ENCODE data around the gene MED13L.
"Not testable (repeated sequence)": the region's sequence is repeated elsewhere in the genome, so short reads cannot be mapped to it uniquely, and the experiment has no call there.

MED13L gene

DNA sequence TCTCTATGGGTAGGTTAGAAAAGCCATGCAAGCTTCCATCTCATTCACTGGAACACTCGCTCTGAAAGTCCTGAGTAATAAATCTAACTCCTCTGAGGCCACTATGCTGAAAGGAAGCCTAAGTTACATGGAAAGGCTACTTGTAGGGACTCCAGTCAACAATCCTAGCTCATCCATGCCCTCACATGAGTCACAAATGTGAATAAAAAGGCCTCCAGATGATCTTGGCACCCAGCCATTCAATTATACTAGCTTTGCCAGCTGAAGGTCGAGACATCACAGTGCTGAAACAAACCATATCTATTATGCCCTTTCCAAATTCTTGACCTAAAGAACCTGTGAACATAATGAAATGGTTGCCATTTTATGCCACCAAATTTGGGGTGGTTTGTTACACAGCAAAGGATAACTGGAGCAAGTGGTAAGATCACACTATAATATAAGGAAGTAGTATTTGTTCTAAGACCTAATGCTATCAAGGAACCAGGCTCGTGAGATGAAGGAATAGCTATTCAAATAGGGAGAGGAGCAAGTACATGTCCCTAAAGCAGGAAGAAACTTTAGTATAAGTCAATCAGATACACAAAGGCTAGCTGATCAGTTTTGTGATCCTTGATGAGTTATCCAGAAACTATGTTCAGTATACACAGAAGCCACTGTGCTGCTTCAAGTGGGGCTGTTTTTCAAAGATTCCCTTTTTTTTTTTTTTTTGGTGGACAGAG, 142.1 kb downstream of the MED13L start:
- peaks cover 54% of the 10 kb centered on the region for H3K4me1 Mint-ChIP-seq (ENCODE audit: low read depth)
- no peaks in the 10 kb centered on the region for H3K9me3 Mint-ChIP-seq
- no peaks in the 10 kb centered on the region for H3K27me3 Mint-ChIP-seq (ENCODE audit: low read depth)
- H3K4me3 Mint-ChIP-seq, result peak overlapping the region; percentile 15
- peaks cover 1% of the 10 kb centered on the region for H3K36me3 Mint-ChIP-seq (ENCODE audit: low read depth)
- peak overlapping the region; percentile 90 for H3K27ac Mint-ChIP-seq

DNA sequence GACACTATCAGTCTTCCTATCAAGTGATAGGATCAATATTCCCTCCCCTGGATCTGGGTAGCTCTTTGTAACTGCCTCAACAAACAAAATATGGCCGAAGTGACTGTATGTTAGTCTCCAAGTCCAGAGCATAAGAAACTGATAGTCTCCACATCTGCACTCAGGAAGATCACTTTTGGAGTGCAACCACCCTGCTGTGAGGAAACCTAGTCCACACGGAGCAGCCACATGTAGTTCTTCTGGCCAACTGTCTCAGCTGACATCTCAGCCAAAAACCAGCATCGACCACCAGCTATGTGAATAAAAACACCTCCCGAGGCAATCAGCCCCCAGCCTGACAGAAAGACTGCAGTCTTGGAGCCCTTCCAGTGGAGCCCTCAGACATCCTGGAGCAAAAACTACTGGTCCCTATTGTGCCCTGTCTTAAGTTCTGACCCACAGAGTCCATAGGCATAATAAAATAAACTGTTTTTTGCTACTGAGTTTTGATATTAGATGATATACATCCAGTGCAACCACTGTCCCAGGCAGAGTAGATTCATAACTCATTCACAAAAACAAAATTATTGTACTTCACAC, 143.8 kb downstream of the MED13L start:
- Mint-ChIP-seq H3K4me1 (ENCODE audit: low read depth) (peaks cover 51% of the 10 kb centered on the region), H3K36me3 (ENCODE audit: low read depth) (peaks cover 1% of the 10 kb centered on the region), H3K9me3 (no peaks in the 10 kb centered on the region), H3K27me3 (ENCODE audit: low read depth) (no peaks in the 10 kb centered on the region), H3K27ac (peak overlapping the region; percentile 10), H3K4me3 (no peak overlapping the region)

DNA sequence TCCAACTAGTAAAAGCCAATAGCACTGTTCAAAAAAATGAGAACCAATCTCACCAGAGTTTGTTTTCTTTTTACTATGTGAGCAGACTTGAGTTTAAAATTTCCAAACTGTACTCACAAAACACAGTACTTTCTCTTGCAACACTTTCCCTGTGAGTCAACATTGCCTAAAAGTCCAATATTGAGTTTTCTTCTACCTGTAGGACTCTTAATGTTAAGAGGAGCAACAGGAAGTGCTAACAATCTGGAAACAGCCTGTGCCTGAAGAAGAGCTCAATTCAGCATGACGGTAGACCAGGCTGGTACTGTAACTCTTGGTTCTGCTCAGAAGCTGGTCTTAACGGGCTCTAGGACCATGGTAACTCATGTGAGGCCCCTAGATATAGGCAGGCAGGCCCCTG, 144.3 kb downstream of the MED13L start:
- Mint-ChIP-seq H3K4me3 (no peak overlapping the region), H3K36me3 (ENCODE audit: low read depth) (peaks cover 1% of the 10 kb centered on the region), H3K27ac (peak overlapping the region; percentile 10), H3K27me3 (ENCODE audit: low read depth) (no peaks in the 10 kb centered on the region), H3K4me1 (ENCODE audit: low read depth) (peaks cover 47% of the 10 kb centered on the region), H3K9me3 (no peaks in the 10 kb centered on the region)

- H3K4me3 Mint-ChIP-seq, H3K27ac Mint-ChIP-seq: not testable (repeated sequence)
These were observed 145.5 kb downstream of the MED13L start for GRCh38 chr12:116131987-116132386.

DNA sequence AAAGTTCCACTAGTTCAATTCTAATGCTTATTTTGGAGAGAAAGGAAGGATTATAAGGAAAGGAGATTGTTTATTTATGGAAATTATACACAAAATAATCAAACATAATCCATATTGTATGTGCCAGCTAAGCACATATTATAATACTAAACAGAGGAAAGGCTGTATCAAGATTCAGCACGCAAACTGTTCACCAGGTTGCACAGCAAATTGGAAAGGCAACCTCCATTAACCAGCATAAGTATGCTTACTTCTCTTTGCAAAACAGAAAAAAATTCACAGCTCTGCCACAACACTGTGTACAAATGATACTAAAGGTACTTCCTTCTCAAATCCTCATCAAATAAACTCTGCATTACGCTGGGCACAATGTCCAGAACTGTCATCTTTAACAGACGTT, 146.3 kb downstream of the MED13L start:
- Mint-ChIP-seq H3K9me3 (no peaks in the 10 kb centered on the region), H3K27ac (no peak overlapping the region), H3K4me3 (no peak overlapping the region), H3K4me1 (ENCODE audit: low read depth) (peaks cover 43% of the 10 kb centered on the region), H3K36me3 (ENCODE audit: low read depth) (peaks cover 3% of the 10 kb centered on the region), H3K27me3 (ENCODE audit: low read depth) (no peaks in the 10 kb centered on the region)

More at GRCh38 chr12:116131987-116132386, 145.5 kb downstream of the MED13L start:
- not testable (repeated sequence) for H3K9me3 Mint-ChIP-seq; H3K27me3 Mint-ChIP-seq (ENCODE audit: low read depth); H3K36me3 Mint-ChIP-seq (ENCODE audit: low read depth)
- peaks cover 46% of the 10 kb centered on the region for H3K4me1 Mint-ChIP-seq (ENCODE audit: low read depth)

- peaks cover 39% of the 10 kb centered on the region for H3K4me1 Mint-ChIP-seq (ENCODE audit: low read depth)
- peaks cover 3% of the 10 kb centered on the region for H3K36me3 Mint-ChIP-seq (ENCODE audit: low read depth)
- H3K9me3 Mint-ChIP-seq, result no peaks in the 10 kb centered on the region
- H3K27ac Mint-ChIP-seq, result no peak overlapping the region
- no peaks in the 10 kb centered on the region for H3K27me3 Mint-ChIP-seq (ENCODE audit: low read depth)
- no peak overlapping the region for H3K4me3 Mint-ChIP-seq
These were observed 147.1 kb downstream of the MED13L start for GRCh38 chr12:116130431-116130830.

GRCh38 chr12:116128779-116129178, 148.7 kb downstream of the MED13L start:
- Mint-ChIP-seq H3K4me1 (ENCODE audit: low read depth) (peaks cover 38% of the 10 kb centered on the region), H3K36me3 (ENCODE audit: low read depth) (peaks cover 3% of the 10 kb centered on the region), H3K27me3 (ENCODE audit: low read depth) (no peaks in the 10 kb centered on the region), H3K4me3 (no peak overlapping the region), H3K9me3 (no peaks in the 10 kb centered on the region), H3K27ac (no peak overlapping the region)

DNA sequence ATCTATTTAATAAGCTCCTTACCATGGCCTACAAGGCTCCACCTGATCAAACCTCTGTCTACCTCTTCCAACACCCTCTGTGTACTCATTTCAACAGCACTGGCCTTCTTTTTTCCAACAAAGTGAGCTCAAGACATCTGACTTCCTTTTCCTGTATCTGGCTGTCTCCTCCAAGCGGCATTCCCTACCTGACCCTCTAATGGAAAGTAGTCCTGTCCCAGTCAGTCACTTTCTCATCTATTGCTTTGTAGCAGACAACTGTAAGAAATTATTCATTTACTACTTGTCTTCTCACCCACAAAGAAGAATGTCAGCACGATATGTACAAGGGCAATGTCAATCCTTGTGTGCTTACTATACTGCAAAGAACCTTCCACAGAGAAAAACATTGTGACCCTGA, 149.6 kb downstream of the MED13L start:
- H3K9me3 Mint-ChIP-seq, result no peaks in the 10 kb centered on the region

GRCh38 chr12:116126610-116127009, 150.9 kb downstream of the MED13L start:
- peaks cover 44% of the 10 kb centered on the region for H3K4me1 Mint-ChIP-seq (ENCODE audit: low read depth)
- peaks cover 4% of the 10 kb centered on the region for H3K36me3 Mint-ChIP-seq (ENCODE audit: low read depth)
- H3K27me3 Mint-ChIP-seq (ENCODE audit: low read depth), result no peaks in the 10 kb centered on the region
- no peak overlapping the region for H3K27ac Mint-ChIP-seq
- H3K9me3 Mint-ChIP-seq, result no peaks in the 10 kb centered on the region
- H3K4me3 Mint-ChIP-seq, result no peak overlapping the region

More for the DNA sequence above, 149.6 kb downstream of the MED13L start:
- Mint-ChIP-seq H3K27ac (no peak overlapping the region), H3K4me1 (ENCODE audit: low read depth) (peaks cover 36% of the 10 kb centered on the region), H3K36me3 (ENCODE audit: low read depth) (peaks cover 4% of the 10 kb centered on the region), H3K27me3 (ENCODE audit: low read depth) (no peaks in the 10 kb centered on the region), H3K4me3 (no peak overlapping the region)

DNA sequence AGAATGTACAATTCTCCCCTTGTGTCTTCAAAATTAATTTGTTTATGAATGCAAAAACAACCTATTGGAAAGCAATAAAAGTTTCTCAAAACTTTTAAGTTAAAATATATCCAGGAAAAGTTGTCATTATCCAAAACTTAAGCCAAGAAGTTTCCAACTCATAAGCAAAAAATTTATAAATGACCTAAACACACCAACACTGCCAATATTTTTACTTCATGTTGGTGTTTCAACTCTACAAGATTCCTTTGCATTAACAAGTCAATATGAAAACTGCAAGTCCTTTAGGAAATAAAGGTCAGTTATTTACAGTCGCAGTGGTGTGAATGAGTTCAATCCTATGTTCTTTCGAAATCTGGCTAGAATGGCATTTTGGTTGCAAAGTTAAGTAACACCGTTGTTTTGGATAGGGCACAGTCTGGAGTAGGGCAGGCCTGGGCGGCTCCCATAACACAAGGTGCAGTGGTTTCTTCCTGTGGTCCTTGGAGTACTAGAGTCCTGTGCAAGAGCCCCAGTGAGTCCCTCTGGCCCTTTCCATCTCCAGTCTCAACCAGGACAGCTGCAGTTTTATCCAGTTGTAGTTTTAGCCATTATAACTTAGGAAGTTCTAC, 151.4 kb downstream of the MED13L start:
- H3K27me3 Mint-ChIP-seq (ENCODE audit: low read depth), result no peaks in the 10 kb centered on the region
- H3K4me3 Mint-ChIP-seq, result no peak overlapping the region
- H3K4me1 Mint-ChIP-seq (ENCODE audit: low read depth), result peaks cover 50% of the 10 kb centered on the region
- H3K9me3 Mint-ChIP-seq, result no peaks in the 10 kb centered on the region
- no peak overlapping the region for H3K27ac Mint-ChIP-seq
- peaks cover 4% of the 10 kb centered on the region for H3K36me3 Mint-ChIP-seq (ENCODE audit: low read depth)

DNA sequence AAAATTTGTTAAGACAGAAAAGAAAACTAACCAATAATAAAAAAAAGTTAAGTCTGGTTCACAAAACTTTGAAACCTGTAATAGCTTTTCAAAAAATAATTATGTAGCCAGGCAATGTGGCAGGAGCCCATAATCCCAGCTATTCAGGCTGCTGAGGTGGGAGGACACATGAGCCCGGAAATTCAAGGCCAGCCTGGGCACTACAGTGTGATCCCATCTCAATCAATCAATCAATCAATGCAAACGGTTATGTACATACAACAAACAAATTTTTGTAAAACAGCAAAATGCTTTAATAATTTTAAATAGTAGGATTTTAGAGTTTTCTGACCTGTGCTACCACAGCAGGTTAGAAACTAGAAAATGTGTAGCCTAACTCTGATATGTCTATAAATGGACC, 152.4 kb downstream of the MED13L start:
- H3K27ac Mint-ChIP-seq, result no peak overlapping the region
- H3K4me1 Mint-ChIP-seq (ENCODE audit: low read depth), result peaks cover 47% of the 10 kb centered on the region
- H3K9me3 Mint-ChIP-seq, result no peaks in the 10 kb centered on the region
- peaks cover 3% of the 10 kb centered on the region for H3K36me3 Mint-ChIP-seq (ENCODE audit: low read depth)
- no peak overlapping the region for H3K4me3 Mint-ChIP-seq
- no peaks in the 10 kb centered on the region for H3K27me3 Mint-ChIP-seq (ENCODE audit: low read depth)

- Mint-ChIP-seq H3K4me1 (ENCODE audit: low read depth) (peaks cover 46% of the 10 kb centered on the region), H3K36me3 (ENCODE audit: low read depth) (peaks cover 3% of the 10 kb centered on the region), H3K27me3 (ENCODE audit: low read depth) (no peaks in the 10 kb centered on the region), H3K9me3 (no peaks in the 10 kb centered on the region), H3K27ac (peak overlapping the region; percentile 27), H3K4me3 (peak overlapping the region; percentile 25)
These were observed 153.8 kb downstream of the MED13L start for GRCh38 chr12:116123451-116124258.

GRCh38 chr12:116122628-116123027, 154.9 kb downstream of the MED13L start:
- Mint-ChIP-seq H3K27ac (no peak overlapping the region), H3K36me3 (ENCODE audit: low read depth) (peaks cover 1% of the 10 kb centered on the region), H3K27me3 (ENCODE audit: low read depth) (no peaks in the 10 kb centered on the region), H3K4me1 (ENCODE audit: low read depth) (peaks cover 42% of the 10 kb centered on the region), H3K4me3 (no peak overlapping the region), H3K9me3 (no peaks in the 10 kb centered on the region)

DNA sequence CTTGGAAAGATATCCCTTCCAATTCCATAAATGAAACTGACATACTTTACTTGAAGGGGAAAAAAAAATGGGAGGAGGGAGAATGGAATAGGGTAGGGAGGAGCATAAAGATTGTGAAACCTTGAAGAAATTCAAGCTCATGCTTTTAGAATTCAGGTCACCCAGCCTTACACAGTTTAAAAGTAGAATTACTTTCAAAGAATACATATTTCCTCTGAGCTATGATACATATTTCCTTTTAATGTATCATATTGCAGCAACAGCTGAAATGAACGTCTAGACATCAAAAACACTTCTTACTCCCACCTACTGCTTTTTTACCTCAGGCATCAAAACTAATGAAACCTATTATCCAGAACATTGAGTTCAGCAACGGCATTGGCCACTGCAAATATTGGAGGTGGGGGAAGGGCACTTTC, 156.0 kb downstream of the MED13L start:
- no peaks in the 10 kb centered on the region for H3K27me3 Mint-ChIP-seq (ENCODE audit: low read depth)
- no peak overlapping the region for H3K4me3 Mint-ChIP-seq
- no peak overlapping the region for H3K27ac Mint-ChIP-seq
- peaks cover 45% of the 10 kb centered on the region for H3K4me1 Mint-ChIP-seq (ENCODE audit: low read depth)
- H3K36me3 Mint-ChIP-seq (ENCODE audit: low read depth), result peaks cover 1% of the 10 kb centered on the region
- H3K9me3 Mint-ChIP-seq, result no peaks in the 10 kb centered on the region

Data from T-helper 1 cell treated with Interleukin-12 subunit alpha and Interleukin-12 subunit beta and Interleukin-4 antibody, amounts not matched to agents 30 μg/mL and 1 μg/mL, for 36 hours (primary cell).